ENCODE measurements around the gene SFMBT2. TPM values are rescaled to one million over a fixed set of nuclear protein-coding genes. Genes with fewer than 3 reads are reported as not detected.

Gene SFMBT2
- total RNA-seq, 4 donors from 2014 or later: 7.6 to 15.4 (median 10.8) TPM

DNA sequence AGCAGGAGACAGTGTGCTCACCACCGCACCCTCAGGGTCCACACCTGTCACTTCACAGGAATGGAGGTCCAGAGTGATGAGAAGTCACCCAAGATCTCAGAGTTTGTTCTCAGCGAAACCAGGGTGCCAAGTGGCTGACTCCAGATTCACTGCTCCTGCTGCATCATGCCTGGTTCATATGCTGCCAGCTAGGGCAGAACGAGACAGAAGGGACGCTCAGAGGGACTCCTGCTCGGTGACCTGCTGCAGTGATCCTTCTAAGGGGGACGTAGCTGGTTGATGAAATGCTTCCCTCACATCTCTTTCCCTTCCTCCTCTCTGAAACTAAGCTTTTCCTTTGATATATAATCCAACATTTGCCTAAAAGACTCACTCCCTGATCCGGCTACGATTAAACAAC, 248.5 kb downstream of the SFMBT2 start:
- TF ChIP-seq POLR2A (IDR thresholded peaks at IDR 0.05; ENCODE audit: low read depth) (no peak), CTCF (IDR thresholded peaks at IDR 0.05) (no peak), EP300 (IDR thresholded peaks at IDR 0.05) (no peak), POLR2AphosphoS5 (IDR thresholded peaks at IDR 0.05) (no peak)
- no peaks in the 10 kb centered on the region for H3K9me3 ChIP-seq
- intact Hi-C loops (cut with DNase I): no loop called here
- H3K4me1 ChIP-seq: no peaks in the 10 kb centered on the region
- DNase-seq (ENCODE audit: extremely low spot score): no peak
- no peaks in the 10 kb centered on the region for H3K27me3 ChIP-seq
- no peak overlapping the region for H3K27ac ChIP-seq (replicated peaks in 1 of 4)
- no peak overlapping the region for H3K4me3 ChIP-seq
- peaks cover 10 to 58% (median 49%) of the 10 kb centered on the region in 4 donors for H3K36me3 ChIP-seq
- WGBS: 94% methylated on average over 7 of the region's 8 CpGs

DNA sequence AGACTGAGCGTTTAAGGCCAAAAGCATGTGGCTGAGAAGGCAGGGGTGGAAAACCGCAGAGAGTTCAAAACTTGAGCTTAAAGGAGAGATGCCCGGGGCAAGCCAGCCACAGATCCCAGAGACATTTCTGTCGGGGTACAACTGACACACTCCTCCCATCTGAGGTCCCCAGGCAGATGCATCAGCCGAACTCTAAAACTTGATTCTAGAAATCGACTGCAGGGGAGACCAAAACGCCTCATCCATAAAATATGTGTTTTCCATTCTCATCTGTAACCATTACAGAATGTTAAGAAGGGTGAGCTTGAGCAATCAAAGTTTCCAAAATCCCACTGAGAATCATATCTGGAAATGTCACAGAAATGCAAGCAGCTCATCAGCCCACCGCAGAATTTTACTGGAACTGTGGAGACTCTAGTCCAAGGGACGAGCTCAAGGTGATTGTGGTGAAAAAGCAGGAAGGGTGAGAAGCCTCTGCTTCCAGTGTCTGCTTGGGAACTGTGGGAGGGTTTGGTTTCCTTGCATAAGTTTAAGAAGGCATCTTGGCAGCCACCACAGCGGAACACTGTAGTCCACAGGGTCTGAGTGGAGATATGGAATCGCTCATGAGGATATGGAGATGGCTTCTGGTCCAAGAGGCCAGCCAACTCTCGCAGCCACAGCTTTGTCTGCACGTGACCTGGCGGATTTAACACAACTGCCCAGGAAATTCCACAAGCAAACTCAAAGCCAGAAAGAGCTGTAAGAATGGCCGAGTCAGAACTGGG, 249.2 kb downstream of the SFMBT2 start:
- no peak overlapping the region for H3K27ac ChIP-seq (replicated peaks in 1 of 4)
- no peaks in the 10 kb centered on the region for H3K27me3 ChIP-seq
- H3K9me3 ChIP-seq: no peaks in the 10 kb centered on the region
- intact Hi-C loops (cut with DNase I): no loop called here
- peaks cover 10 to 52% (median 48%) of the 10 kb centered on the region in 4 donors for H3K36me3 ChIP-seq
- no peak for DNase-seq (ENCODE audit: extremely low spot score)
- WGBS: 87% methylated on average over 15 of the region's 15 CpGs
- H3K4me1 ChIP-seq: no peaks in the 10 kb centered on the region
- H3K4me3 ChIP-seq: no peak overlapping the region
- TF ChIP-seq EP300 (IDR thresholded peaks at IDR 0.05): no peak
- no peak for TF ChIP-seq POLR2AphosphoS5 (IDR thresholded peaks at IDR 0.05)
- no peak for TF ChIP-seq CTCF (IDR thresholded peaks at IDR 0.05)
- no peak for TF ChIP-seq POLR2A (IDR thresholded peaks at IDR 0.05; ENCODE audit: low read depth)

- intact Hi-C loops (cut with DNase I): no loop called here
- TF ChIP-seq EP300 (IDR thresholded peaks at IDR 0.05): no peak
- TF ChIP-seq POLR2AphosphoS5 (IDR thresholded peaks at IDR 0.05): no peak
- no peak for TF ChIP-seq POLR2A (IDR thresholded peaks at IDR 0.05; ENCODE audit: low read depth)
- TF ChIP-seq CTCF (IDR thresholded peaks at IDR 0.05): no peak
- peaks cover 10 to 52% (median 48%) of the 10 kb centered on the region in 4 donors for H3K36me3 ChIP-seq
- H3K27me3 ChIP-seq: no peaks in the 10 kb centered on the region
- no peak for DNase-seq (ENCODE audit: extremely low spot score)
- WGBS: 58% methylated on average over 5 of the region's 5 CpGs
- no peaks in the 10 kb centered on the region for H3K4me1 ChIP-seq
- no peak overlapping the region for H3K27ac ChIP-seq (replicated peaks in 1 of 4)
- H3K9me3 ChIP-seq: no peaks in the 10 kb centered on the region
- no peak overlapping the region for H3K4me3 ChIP-seq
These were observed 250.9 kb downstream of the SFMBT2 start for GRCh38 chr10:7159928-7160327.

DNA sequence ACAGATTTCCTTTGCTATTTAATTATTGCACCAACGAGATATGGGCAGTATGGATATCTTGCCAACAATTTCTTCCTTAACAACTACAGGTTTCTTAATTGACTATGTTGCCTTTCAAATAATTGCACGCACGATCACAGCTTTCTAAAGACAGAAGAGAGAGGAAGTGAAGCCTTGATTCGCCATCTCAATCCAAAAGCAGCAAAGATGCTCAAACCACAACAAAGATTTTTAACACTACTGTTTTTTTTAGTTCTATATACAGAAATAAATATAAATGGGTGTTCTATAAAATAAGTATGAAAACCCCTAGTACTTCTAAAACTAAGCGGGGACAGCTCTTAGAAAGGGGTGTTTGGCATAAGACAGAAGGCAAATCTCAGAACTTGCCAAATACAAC, 251.3 kb downstream of the SFMBT2 start:
- no peak for TF ChIP-seq POLR2A (IDR thresholded peaks at IDR 0.05; ENCODE audit: low read depth)
- no peak for TF ChIP-seq POLR2AphosphoS5 (IDR thresholded peaks at IDR 0.05)
- TF ChIP-seq EP300 (IDR thresholded peaks at IDR 0.05): no peak
- TF ChIP-seq CTCF (IDR thresholded peaks at IDR 0.05): no peak
- 84% methylated on average over 5 of the region's 5 CpGs for WGBS

More for the DNA sequence above, 251.3 kb downstream of the SFMBT2 start:
- H3K36me3 ChIP-seq: peaks cover 10 to 52% (median 47%) of the 10 kb centered on the region in 4 donors
- no peak overlapping the region for H3K4me3 ChIP-seq
- no peaks in the 10 kb centered on the region for H3K27me3 ChIP-seq
- H3K4me1 ChIP-seq: no peaks in the 10 kb centered on the region
- intact Hi-C loops (cut with DNase I): no loop called here
- no peak for DNase-seq (ENCODE audit: extremely low spot score)
- no peak overlapping the region for H3K27ac ChIP-seq (replicated peaks in 1 of 4)
- no peaks in the 10 kb centered on the region for H3K9me3 ChIP-seq

Measured in esophagus muscularis mucosa (tissue), 4 donors.